Astrocyte of the hippocampus (primary cell): ENCODE results near the gene SCAMP2.
A peak's percentile ranks its signal among the peaks of the same experiment; 100 is the strongest.

ENCODE experiments used
- DNase-seq: peaks from one replicate; pipeline ENCODE4 v3.0.0; 2011; ENCODE audit warnings: low read depth, low spot score

Gene SCAMP2

GRCh38 chr15:74838746-74839525, 34.2 kb downstream of the SCAMP2 start:
- no peak for DNase-seq

- no peak for DNase-seq
Measured at GRCh38 chr15:74838137-74838516, 35.0 kb downstream of the SCAMP2 start.

GRCh38 chr15:74837482-74838136, 35.6 kb downstream of the SCAMP2 start:
- no peak for DNase-seq

- DNase-seq, result no peak
Measured at GRCh38 chr15:74836846-74837245, 36.3 kb downstream of the SCAMP2 start.

GRCh38 chr15:74835312-74835823, 37.8 kb downstream of the SCAMP2 start:
- peak; percentile 69 for DNase-seq

GRCh38 chr15:74833376-74834107, 39.6 kb downstream of the SCAMP2 start:
- no peak for DNase-seq

GRCh38 chr15:74832826-74833225, 40.3 kb downstream of the SCAMP2 start:
- DNase-seq, result no peak

GRCh38 chr15:74831813-74832495, 41.2 kb downstream of the SCAMP2 start:
- no peak for DNase-seq

GRCh38 chr15:74830868-74831267, 42.3 kb downstream of the SCAMP2 start:
- DNase-seq, result peak; percentile 38

- DNase-seq, result no peak
Measured at GRCh38 chr15:74829991-74830390, 43.2 kb downstream of the SCAMP2 start.

- no peak for DNase-seq
Measured at GRCh38 chr15:74829486-74829885, 43.7 kb downstream of the SCAMP2 start.

- DNase-seq, result no peak
Measured at GRCh38 chr15:74828835-74829234, 44.3 kb downstream of the SCAMP2 start.

- DNase-seq, result no peak
Measured at GRCh38 chr15:74827614-74828013, 45.6 kb downstream of the SCAMP2 start.

- DNase-seq, result no peak
Measured at GRCh38 chr15:74826921-74827320, 46.2 kb downstream of the SCAMP2 start.

GRCh38 chr15:74826364-74826819, 46.8 kb downstream of the SCAMP2 start, which contains the start of gene CPLX3:
CPLX3 (plus strand) TSS chr15:74826627; CDS start chr15:74826704, 77 bp downstream.
- DNase-seq, result peak; percentile 59

- DNase-seq, result no peak
Measured at GRCh38 chr15:74825866-74826265, 47.3 kb downstream of the SCAMP2 start.

GRCh38 chr15:74824976-74825375, 48.2 kb downstream of the SCAMP2 start:
- no peak for DNase-seq

- no peak for DNase-seq
Measured at GRCh38 chr15:74823324-74823723, 49.8 kb downstream of the SCAMP2 start.

GRCh38 chr15:74822233-74822632, 50.9 kb downstream of the SCAMP2 start:
- DNase-seq, result no peak

- DNase-seq, result no peak
Measured at GRCh38 chr15:74821790-74822158, 51.4 kb downstream of the SCAMP2 start.

GRCh38 chr15:74821091-74821789, 51.9 kb downstream of the SCAMP2 start:
- DNase-seq, result no peak
